ENCODE data around the gene CCL2. TPM values are rescaled to one million over a fixed set of nuclear protein-coding genes. Genes with fewer than 3 reads are reported as not detected.

CCL2 gene
- total RNA-seq = 0.23 TPM in 1 of 2 replicates, not detected in the other

GRCh38 chr17:34254651-34255380, at the start of gene CCL2:
Gene CCL2 (plus strand): TSS chr17:34255285. CDS start chr17:34255350, 65 bp downstream.

GRCh38 chr17:34269969-34270368, 14.9 kb downstream of the CCL2 start, which contains the start of gene CCL7:
Gene CCL7 (plus strand): TSS chr17:34270221. CDS start chr17:34270291, 70 bp downstream.

DNA sequence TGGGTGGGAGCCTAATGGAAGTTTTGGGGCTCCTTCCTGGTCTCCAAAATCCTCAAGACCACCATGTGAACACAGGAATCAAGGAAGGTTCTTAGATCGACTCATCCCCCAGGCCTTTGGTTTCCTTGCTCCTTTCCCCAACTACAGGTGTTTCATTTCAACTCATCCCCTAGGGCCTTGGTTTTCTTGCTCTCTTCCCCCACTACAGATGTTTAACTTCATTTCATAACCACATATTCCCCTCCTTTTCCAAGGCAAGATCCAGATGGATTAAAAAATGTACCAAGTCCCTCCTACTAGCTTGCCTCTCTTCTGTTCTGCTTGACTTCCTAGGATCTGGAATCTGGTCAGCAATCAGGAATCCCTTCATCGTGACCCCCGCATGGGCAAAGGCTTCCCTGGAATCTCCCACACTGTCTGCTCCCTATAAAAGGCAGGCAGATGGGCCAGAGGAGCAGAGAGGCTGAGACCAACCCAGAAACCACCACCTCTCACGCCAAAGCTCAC, 30.3 kb downstream of the CCL2 start, which contains the start of gene CCL11:
TSS of gene CCL11 (plus strand) at position 457 of the 507 bp plus-strand sequence. CDS start 67 bp downstream, outside the sequence.

Other genes with a start within 250 kb of the CCL2 start
- not detected in 2 replicates for gene CCL7, start 14.9 kb downstream of the CCL2 start, total RNA-seq
- gene CCL11, start 30.5 kb downstream of the CCL2 start, total RNA-seq = not detected in 2 replicates
- not detected in 2 replicates for gene CCL8, start 64.2 kb downstream of the CCL2 start, total RNA-seq
- gene CCL13, start 101.2 kb downstream of the CCL2 start, total RNA-seq = not detected in 2 replicates
- gene CCL1, start 107.9 kb downstream of the CCL2 start, total RNA-seq = not detected in 2 replicates